Raji (cell line): ENCODE data around the gene ANXA3.

Experiments
- POLR2A ChIP-seq: IDR thresholded peaks from 2 replicates; pipeline ENCODE4 v1.6.1; 2011; ENCODE audit warnings: low read depth, low read length, control low read depth; ENCODE audit not compliant: insufficient read depth

Gene ANXA3

GRCh38 chr4:78599147-78599546, 47.6 kb downstream of the ANXA3 start:
- no peak for TF ChIP-seq POLR2A

- no peak for TF ChIP-seq POLR2A
These were observed 48.4 kb downstream of the ANXA3 start for GRCh38 chr4:78599931-78600375.

GRCh38 chr4:78601013-78601412, 49.4 kb downstream of the ANXA3 start:
- no peak for TF ChIP-seq POLR2A

- no peak for TF ChIP-seq POLR2A
These were observed 50.8 kb downstream of the ANXA3 start for GRCh38 chr4:78602334-78602733.

GRCh38 chr4:78603384-78603783, 51.8 kb downstream of the ANXA3 start:
- no peak for TF ChIP-seq POLR2A

GRCh38 chr4:78604988-78605387, 53.4 kb downstream of the ANXA3 start:
- TF ChIP-seq POLR2A, result no peak

- no peak for TF ChIP-seq POLR2A
These were observed 54.5 kb downstream of the ANXA3 start for GRCh38 chr4:78606035-78606434.

- no peak for TF ChIP-seq POLR2A
These were observed 55.0 kb downstream of the ANXA3 start for GRCh38 chr4:78606530-78607095.

GRCh38 chr4:78608684-78609083, 57.1 kb downstream of the ANXA3 start:
- TF ChIP-seq POLR2A, result no peak

- TF ChIP-seq POLR2A, result no peak
These were observed 58.0 kb downstream of the ANXA3 start for GRCh38 chr4:78609580-78609979.

GRCh38 chr4:78610546-78611214, 59.1 kb downstream of the ANXA3 start:
- no peak for TF ChIP-seq POLR2A

- TF ChIP-seq POLR2A, result no peak
These were observed 59.6 kb downstream of the ANXA3 start for GRCh38 chr4:78611215-78611558.

- TF ChIP-seq POLR2A, result no peak
These were observed 61.0 kb downstream of the ANXA3 start for GRCh38 chr4:78612398-78613178.

- no peak for TF ChIP-seq POLR2A
These were observed 62.2 kb downstream of the ANXA3 start for GRCh38 chr4:78613522-78614321.

GRCh38 chr4:78616046-78616498, 64.5 kb downstream of the ANXA3 start:
- no peak for TF ChIP-seq POLR2A
